HG03039 (cell line): ENCODE data around the gene GCNT1.
A peak's percentile ranks its signal among the peaks of the same experiment; 100 is the strongest.
"Not testable (repeated sequence)": the region's sequence is repeated elsewhere in the genome, so short reads cannot be mapped to it uniquely, and the experiment has no call there.

Experiments
- ATAC-seq: cut with Tn5 transposase; IDR thresholded peaks from one replicate; pipeline ENCODE4 v1.9.1; 2021; ENCODE audit warnings: mild to moderate bottlenecking, moderate library complexity; ENCODE audit not compliant: unreplicated experiment

The GCNT1 gene

DNA sequence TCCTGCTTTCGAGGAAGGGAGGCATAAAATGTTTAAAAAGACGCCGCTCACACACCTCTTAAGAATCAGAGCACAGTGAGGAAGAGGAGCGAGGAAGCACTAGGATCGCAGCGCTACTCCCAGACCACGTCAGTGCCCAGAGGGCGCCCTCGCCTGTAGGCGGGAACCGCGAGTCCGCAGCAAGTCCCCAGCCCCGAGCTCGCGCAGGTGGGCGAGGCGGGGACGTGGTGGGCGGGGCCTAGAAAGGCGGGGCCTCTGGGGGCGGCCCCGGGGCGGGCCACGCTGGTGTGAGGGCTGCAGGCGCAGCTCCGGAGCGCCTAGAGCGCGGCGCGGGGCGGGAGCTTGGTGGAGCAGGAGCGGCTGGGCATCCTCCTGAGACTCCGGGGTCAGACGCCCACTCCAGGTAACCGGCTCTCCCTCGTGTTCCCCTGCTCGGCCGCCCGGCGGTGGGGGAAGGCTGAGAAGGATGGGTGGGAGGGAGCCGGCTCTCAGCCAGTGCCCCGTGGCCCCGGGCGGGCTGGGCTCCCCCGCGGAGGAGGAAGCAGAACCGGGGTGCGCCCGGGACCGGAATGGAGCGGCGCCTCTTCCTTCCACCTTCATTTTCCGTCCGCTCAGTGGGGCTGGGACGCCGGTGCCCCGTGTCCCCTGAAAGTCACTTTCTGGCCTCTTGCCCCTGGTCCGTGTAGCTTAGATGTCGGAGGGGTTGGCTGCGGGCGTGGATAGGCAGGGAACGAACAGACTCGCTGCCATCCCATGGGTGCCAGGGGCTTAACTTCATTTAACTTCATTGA lies at the start of gene GCNT1:
Gene GCNT1 (plus strand): TSS at position 280 of the 791 bp plus-strand sequence. CDS start 43,200 bp downstream, outside the sequence.
- ATAC-seq: peak; percentile 87

GRCh38 chr9:76412638-76413037 lies 46.3 kb upstream of the GCNT1 start:
- ATAC-seq: no peak

DNA sequence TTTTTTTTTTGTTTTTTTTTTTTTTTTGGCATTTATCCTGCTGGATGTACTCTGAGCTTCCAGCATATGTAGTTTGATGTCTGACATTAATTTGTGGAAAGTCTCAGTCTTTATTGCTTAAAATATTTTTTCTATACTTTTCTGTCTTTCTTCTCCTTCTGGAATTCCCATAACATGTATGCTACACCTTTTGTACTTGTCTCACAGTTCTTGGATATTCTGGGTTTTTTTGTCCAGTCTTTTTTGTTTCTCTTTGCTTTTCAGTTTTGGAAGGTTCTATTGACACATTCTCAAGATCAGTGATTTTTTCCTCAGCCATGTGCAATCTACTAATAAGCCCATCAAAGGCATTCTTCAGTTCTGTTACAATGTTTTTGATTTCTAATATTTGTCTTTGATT lies 45.3 kb upstream of the GCNT1 start:
- no peak for ATAC-seq

DNA sequence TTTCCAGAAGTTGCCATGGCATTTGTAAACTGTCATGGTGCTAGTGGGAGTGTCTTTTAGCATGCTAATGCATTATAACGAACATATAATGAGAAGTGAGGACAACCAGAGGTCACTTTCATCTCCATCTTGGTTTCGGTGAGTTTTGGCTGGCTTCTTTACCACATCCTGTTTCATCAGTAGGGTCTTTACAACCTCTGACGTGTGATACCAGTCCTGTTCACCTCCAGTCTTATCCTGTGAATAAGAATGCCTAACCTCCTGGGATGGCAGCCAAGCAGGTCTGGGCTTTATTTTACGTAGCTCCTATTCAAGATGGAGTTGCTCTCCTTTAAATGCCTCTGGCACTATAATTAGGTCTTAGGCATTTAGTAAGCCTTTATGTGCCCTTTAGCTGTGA lies 44.3 kb upstream of the GCNT1 start:
- no peak for ATAC-seq

GRCh38 chr9:76415154-76415553 lies 43.8 kb upstream of the GCNT1 start:
- no peak for ATAC-seq

- ATAC-seq: no peak
These were observed 43.3 kb upstream of the GCNT1 start for GRCh38 chr9:76415731-76416130.

DNA sequence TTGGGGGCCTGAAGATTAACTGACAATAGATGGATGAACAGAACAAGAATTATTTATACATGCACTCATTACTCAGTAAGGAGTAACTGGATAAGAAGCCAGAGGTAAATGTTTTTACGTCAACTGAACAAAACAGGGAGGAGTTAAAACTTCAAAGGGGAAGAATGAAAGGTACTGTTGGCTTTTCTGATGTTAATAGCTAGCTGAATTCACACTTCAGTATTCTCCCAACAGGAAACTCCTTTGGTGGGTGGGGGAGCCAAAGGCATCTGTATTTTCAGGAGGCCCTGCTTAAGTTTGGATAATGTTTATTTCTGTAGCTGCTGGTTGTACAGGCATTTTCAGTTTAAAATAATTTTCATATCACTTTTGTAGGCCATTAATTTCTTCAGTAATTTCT lies 41.6 kb upstream of the GCNT1 start:
- no peak for ATAC-seq

DNA sequence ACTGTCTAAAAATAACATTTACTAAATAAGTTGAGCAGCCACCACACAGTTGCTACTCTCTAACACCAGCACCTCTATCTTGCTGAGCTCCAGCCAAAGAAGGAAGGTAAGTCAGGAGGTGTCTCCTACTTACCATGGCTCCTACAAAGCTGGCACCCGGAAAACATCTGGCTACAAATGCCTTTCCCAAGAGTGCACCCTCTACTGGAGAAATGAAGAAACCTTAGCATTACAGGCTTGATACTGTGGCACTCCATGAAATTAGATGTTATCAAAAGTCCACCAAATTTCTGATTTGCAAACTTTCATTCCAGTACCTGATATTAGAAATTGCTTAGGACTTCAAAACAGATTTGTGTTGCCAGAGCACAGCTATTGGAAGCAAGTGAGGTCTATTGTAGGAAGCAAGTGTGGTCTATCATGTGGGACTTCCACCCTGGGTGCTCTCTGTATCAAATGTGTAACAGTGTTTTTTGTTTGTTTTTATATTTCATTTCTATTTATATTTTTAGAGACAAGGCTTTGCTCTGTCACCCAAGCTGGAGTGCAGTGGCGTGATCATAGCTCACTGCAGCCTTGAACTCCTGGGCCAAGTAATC lies 39.1 kb upstream of the GCNT1 start:
- ATAC-seq: no peak

- no peak for ATAC-seq
These were observed 35.5 kb upstream of the GCNT1 start for GRCh38 chr9:76423216-76424177.

DNA sequence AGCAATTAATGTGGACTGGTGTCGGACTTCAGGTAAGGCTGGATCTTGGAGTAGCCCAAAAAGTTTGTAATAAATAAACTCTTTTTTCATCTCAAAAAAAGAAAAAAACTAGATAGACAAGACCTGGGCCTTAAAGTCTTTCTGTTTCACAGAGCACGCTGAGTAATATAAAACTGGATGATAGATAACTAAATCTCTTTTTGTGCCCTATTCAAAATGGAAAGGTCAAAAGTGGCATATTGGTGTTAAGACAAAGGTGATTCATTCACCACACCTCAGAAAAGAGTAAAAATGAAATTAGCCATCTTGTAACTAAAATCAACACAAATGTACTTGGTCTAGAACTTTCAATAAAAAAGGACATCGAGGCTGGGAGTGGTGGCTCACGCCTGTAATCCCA lies 34.5 kb upstream of the GCNT1 start:
- no peak for ATAC-seq

DNA sequence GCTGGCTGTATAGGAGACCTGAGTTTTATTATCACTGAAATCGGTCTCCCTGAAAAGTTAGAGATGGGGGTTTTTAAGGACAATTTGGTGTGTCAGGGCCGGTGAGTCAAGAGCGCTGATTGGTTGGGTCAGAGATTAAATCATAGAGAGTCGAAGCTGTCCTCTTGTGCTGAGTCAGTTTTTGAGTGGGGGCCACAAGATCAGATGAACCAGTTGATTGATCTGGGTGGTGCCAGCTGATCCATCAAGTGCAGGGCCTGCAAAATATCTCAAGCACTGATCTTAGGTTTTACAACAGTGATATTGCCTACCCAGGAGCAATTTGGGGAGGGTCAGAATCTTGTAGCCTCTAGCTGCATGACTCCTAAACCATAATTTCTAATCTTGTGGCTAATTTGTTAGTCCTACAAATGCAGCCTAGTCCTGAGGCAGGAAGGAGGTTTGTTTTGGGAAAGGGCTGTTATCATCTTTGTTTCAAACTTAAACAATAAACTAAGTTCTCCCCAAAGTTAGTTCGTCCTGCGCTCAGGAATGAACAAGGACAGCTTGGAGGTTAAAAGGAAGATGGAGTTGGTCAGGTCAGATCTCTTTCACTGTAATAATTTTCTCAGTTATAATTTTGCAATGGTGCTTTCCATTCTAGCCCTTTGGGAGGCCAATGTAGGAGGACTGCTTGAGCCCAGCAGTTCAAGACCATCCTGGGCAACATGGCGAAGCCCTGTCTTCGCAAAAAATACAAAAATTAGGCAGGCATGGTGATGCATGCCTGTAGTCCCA lies 33.1 kb upstream of the GCNT1 start:
- ATAC-seq: no peak

- no peak for ATAC-seq
These were observed 32.1 kb upstream of the GCNT1 start for GRCh38 chr9:76426807-76427419.

GRCh38 chr9:76431601-76432000 lies 27.4 kb upstream of the GCNT1 start:
- no peak for ATAC-seq

- no peak for ATAC-seq
These were observed 25.6 kb upstream of the GCNT1 start for GRCh38 chr9:76433406-76433805.

GRCh38 chr9:76433836-76434235 lies 25.1 kb upstream of the GCNT1 start:
- ATAC-seq: no peak

- not testable (repeated sequence) for ATAC-seq
These were observed 24.1 kb upstream of the GCNT1 start for GRCh38 chr9:76434897-76435296.

DNA sequence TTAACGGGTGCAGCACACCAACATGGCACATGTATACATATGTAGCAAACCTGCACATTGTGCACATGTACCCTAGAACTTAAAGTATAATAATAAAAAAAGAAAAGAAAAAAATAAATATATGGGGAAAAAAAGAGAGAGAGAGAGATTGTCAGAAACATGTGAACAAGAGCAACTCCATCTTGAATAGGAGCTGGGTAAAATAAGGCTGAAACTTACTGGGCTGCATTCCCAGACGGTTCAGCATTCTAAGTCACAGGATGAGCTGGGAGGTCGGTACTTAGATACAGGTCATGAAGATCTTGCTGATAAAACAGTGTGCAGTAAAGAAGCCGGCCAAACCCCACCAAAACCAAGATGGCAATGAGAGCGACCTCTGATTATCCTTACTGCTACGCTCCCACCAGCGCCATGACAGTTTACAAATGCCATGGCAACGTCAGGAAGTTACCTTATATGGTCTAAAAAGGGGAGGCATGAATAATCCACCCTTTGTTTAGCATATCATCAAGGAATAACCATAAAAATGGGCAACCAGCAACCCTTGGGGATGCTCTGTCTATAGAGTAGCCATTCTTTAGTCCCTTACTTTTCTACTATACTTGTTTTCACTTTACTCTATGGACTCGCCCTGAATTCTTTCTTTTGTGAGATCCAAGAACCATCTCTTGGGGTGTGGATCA lies 21.8 kb upstream of the GCNT1 start:
- not testable (repeated sequence) for ATAC-seq

GRCh38 chr9:76438841-76439588 lies 20.0 kb upstream of the GCNT1 start:
- peak; percentile 69 for ATAC-seq
